Brain pericyte (primary cell): Measurements from ENCODE around the gene SSC4D.
A peak's percentile ranks its signal among the peaks of the same experiment; 100 is the strongest.
"Not testable (repeated sequence)": the region's sequence is repeated elsewhere in the genome, so short reads cannot be mapped to it uniquely, and the experiment has no call there.

ENCODE experiments used
- DNase-seq: peaks from one replicate; pipeline ENCODE4 v3.0.0-alpha.2; 2012; ENCODE audit warnings: low read depth, low spot score

Gene SSC4D

DNA sequence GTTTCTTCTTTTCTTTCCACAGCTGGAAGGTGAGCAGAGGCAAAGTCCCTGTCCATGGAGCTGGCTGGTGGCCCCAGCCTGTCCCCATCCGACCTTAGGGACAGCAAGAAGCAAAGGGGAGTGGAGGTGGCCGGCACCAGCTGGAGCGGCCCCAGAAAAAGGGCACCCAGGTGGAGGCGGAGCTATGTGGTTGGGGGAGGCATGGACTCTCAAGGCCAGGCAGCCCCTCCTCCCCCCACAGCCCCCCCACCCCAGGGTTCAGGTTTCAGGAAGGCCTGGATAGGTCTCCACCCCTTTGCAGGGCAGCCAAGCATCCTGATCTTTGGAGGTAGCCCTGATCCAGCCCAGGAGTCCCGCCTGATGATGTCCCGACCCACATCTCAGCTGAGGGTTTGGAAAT, at the start of gene SSC4D:
Gene SSC4D, minus strand, starts transcription at position 161 of the 400 bp plus-strand sequence. CDS start 5,258 bp downstream, outside the sequence.
- no peak for DNase-seq

GRCh38 chr7:76458504-76458903, 49.0 kb upstream of the SSC4D start:
- DNase-seq: not testable (repeated sequence)

DNA sequence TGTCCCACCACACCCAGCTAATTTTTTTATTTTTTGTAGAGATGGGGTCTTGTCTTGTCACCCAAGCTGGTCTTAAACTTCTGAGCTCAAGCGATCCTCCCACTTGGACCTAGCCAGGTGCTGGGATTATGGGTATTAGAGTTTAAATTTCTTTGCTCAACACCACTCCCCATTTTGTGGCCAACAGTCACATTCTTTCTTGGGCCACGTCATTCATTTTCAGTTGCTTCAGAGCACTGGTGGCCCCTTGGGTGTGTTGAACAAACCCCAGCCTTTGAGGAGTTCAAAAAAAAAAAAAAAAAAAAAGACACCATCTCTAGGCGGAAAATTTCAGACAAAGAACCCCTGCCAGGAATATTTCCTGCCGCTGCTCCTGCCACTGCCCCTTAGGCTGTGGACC, 47.5 kb upstream of the SSC4D start:
- DNase-seq: not testable (repeated sequence)

- DNase-seq: peak; percentile 60
Observed at GRCh38 chr7:76445577-76446008, 36.1 kb upstream of the SSC4D start.

- not testable (repeated sequence) for DNase-seq
Observed at GRCh38 chr7:76443846-76444245, 34.3 kb upstream of the SSC4D start.

GRCh38 chr7:76442664-76443446, 33.4 kb upstream of the SSC4D start:
- DNase-seq: not testable (repeated sequence)

DNA sequence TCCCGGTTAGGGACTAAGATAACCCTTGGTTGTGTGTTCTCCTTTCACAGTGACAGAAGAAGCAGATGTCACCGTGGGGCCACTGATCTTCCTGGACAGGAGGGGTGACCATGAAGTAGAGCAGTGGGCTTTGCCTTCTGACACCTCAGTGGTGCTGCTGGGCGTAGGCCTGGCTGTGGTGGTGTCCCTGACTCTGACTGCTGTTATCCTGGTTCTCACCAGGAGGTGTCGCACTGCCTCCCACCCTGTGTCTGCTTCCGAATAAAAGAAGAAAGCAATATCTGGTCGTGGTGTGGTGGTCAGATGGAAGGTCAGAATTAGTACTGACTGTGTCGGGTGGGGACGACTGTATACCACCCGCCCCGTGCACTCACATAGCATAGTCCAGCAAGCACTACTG, 32.3 kb upstream of the SSC4D start:
- not testable (repeated sequence) for DNase-seq

DNA sequence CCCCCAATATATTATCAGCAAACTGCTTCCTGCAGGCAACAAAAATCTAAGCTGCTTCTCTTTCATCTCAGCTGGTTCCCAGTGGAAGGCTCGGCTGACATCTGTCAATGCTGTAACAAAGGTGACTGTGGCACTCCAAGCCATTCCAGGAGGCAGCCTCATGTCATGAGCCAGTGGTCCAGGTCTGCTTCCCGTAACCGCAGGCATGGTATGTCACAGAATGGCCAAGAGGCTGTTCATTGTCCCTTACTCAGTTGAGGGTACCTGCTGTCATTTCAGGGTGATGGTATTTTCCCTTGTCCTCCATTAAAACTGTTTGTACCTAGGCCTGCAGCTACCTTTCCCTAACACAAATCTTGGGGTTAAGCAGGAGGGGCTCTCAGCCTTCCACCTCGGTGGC, 30.9 kb upstream of the SSC4D start:
- not testable (repeated sequence) for DNase-seq

DNA sequence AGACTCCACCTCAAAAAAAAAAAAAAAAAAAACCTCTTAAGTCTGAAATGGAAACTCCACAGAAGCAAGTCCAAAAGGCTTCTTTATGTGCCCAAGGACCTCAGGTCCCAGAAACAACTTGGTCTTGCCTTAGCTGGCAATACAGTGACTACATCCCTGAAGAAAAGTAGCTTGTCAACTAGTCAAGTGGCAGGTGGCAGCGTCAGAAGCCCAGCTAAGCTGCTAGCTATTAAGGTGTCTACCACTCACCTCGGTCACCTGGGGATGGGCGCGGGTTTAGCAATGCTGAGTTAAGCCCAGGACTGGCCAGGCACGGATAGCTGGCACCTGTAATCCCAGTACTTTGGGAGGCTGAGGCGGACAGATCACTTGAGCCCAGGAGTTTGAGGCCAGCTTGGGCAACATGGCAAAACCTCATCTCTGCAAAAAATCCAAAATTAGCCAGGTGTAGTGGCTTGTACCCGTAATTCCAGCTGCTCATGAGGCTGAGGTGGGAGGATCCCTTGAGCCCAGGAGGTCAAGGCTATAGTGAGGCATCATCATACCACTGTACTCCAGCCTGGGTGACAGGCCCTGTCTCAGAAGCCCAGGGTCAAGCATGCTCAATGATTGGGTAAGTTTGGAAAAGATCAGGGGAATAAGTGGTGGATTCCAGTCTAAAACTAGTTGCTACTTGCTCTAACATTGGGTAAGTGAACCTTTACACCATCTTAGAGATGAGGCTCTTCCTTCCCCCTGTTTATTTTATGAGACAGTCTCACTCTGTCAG, 29.8 kb upstream of the SSC4D start:
- not testable (repeated sequence) for DNase-seq

DNA sequence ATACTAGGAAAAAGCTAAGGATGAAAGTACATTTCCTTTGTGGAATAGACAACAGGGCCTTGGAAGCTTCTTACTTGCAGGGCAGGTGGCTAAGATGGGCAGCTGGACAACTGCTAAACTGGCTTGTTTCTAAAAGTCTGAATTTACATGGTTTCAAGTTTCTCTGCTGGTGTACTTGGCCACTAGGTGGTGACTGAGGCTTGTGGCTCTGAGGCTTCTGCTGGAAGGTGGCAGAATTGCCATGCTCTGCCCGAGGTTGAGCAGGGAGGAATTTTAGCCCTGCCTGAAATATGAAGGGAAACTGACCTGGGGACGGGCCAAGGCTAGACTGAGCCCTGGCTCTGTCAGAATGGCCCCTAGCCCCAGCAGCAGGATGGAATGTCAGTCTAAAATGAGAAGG, 28.4 kb upstream of the SSC4D start:
- DNase-seq: peak; percentile 41

DNA sequence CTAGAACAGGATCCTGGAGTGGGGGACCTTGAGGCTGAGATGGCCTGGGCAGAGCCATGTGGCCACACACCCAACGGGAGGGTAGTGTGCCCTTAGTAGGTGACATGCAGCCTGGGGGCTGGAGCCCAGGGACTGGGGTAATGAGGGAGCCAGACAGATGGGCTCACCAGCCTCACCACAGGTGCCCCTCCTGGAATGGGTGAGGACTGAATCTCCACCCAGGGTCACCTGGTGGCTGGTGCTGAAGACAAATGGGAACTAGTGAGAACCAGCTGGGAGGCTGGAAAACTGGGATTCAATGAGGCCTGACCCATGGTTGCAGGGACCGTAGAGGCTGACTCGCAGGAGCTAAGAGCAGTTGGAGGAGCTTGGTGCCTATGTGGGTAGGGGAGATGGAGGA, 21.3 kb upstream of the SSC4D start:
- DNase-seq: no peak

GRCh38 chr7:76430211-76430610, 20.7 kb upstream of the SSC4D start:
- DNase-seq: no peak

- no peak for DNase-seq
Observed at GRCh38 chr7:76428868-76429805, 19.6 kb upstream of the SSC4D start.

DNA sequence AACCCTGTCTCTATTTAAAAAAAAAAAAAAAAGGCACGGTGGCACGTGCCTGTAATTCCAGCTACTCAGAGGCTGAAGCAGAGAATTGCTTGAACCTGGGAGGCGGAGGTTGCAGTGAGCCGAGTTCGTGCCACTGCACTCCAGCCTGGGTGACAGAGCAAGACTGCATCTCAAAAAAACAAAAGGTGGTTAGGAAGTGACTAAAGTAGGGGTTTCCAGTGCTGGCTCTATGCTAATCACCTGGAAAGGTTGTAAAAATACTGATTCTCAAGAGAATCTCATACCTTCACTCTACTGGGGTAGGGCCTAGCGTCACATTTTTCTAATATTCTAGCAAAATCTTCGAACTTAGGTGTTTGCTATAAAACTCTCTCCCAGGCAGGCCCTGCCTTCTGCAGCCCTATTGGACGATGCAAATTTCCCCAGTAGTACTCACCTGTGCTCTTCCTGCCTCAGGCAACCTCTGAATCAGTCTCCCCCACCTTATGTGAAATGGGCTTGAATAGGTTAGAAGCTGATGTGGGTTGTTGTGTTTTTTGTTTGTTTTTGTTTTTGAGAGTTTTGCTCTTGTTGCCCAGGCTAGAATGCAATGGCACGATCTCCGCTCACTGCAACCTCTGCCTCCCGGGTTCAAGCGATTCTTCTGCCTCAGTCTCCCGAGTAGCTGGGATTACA, 18.8 kb upstream of the SSC4D start:
- no peak for DNase-seq

DNA sequence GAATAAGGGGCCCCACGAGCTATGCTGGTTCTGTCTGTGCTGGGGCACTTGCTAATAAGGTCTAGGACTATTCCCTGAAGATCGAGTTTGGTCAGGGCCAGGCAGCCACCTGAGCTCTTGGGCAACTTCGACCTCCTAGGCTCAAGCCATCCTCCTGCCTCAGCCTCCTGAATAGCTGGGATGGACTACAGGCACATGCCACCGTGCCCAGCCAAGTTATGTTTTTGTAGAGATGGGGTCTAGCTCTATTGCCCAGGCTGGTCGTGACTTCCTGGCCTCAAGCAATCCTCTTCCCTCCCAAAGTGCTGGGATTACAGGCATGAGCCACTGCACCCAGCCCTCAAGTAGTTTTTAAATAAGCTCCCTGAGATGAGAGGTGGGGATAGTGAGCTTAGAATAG, 18.1 kb upstream of the SSC4D start:
- no peak for DNase-seq

- no peak for DNase-seq
Observed at GRCh38 chr7:76426246-76426645, 16.7 kb upstream of the SSC4D start.

GRCh38 chr7:76425558-76425957, 16.1 kb upstream of the SSC4D start:
- not testable (repeated sequence) for DNase-seq

GRCh38 chr7:76425156-76425555, 15.7 kb upstream of the SSC4D start:
- no peak for DNase-seq

DNA sequence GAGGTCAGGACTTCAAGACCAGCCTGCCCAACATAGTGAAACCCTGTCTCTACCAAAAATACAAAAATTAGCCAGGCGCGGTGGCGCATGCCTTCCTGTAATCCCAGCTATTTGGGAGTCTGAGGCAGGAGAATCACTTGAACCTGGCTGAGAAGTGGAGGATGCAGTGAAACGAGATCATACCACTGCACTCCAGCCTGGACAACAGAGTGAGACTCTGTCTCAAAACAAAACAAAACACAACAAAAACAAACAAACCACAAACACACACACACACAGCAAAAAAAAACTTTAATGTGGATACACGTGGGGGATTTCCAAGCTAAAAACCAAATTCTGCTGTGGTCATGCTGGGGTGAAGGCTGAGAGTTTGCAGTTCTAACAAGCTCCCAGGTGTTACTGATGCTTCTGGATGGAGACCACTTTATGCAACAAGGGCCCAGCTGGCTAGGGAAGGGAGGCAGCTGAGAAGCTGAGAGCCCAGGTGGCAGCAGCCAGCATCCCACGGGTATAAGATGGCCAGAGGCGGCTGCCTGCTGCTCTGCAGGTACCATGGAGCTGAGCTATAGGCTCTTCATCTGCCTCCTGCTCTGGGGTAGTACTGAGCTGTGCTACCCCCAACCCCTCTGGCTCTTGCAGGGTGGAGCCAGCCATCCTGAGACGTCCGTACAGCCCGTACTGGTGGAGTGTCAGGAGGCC, 15.1 kb upstream of the SSC4D start, which contains the start of gene ZP3:
Gene ZP3, plus strand, starts transcription at position 538 of the 699 bp plus-strand sequence. Its CDS starts 15 bp downstream, at position 553.
- DNase-seq: no peak

DNA sequence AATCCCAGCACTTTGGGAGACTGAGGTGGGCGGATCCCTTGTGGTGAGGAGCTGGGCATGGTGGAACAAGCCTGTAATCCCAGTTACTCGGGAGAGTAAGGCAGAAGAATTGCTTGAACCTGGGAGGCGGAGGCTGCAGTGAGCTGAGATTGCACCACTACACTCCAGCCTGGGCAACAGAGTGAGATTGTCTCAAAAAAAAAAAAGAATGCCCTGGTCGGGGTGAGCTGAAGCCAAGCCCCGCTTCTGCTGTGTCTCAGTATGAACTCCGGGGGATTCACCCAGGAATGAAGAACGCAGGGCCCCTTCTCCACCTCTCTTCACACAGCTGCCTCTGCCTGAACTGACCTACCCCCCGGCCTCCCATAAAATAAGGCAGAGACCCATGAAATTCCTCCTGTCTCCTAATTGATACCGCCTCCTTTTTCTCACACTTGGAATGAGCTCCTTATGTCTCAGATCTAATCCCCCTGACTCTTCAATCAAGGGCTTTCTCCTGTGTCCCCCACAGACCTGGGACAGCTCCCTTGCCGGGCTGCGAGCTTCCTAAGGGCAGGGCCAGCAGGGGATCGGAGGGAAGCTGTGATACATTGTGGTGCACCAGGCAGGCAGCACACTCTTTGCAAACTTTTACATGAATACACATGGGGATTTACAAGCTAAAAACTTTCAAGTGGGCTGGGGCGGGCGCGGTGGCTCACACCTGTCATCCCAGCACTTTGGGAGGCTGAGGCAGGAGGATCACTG, 14.3 kb upstream of the SSC4D start:
- DNase-seq: no peak
